ENCODE results near the gene PSEN1. TPM values are rescaled to one million over a fixed set of nuclear protein-coding genes. Genes with fewer than 3 reads are reported as not detected.

PSEN1 gene
- total RNA-seq, result 39.2 and 51.9 TPM in 2 replicates

GRCh38 chr14:73136387-73137225 lies at the start of gene PSEN1:
Gene PSEN1, plus strand, starts transcription at chr14:73136507. Its CDS starts 11,513 bp downstream, at chr14:73148020.

GRCh38 chr14:73237219-73237785 lies 101.0 kb downstream of the PSEN1 start, which contains the start of gene PAPLN:
Gene PAPLN, plus strand, starts transcription at chr14:73237506. Its CDS starts 2,273 bp downstream, at chr14:73239779.

Other genes starting within 250 kb of the PSEN1 start
- gene DPF3, start 242.4 kb upstream of the PSEN1 start, total RNA-seq, result 2.6 and 3.0 TPM in 2 replicates
- gene DCAF4, start 210.0 kb upstream of the PSEN1 start, total RNA-seq, result 8.4 and 9.2 TPM in 2 replicates
- 15.8 and 17.3 TPM in 2 replicates for gene ZFYVE1, start 109.4 kb upstream of the PSEN1 start, total RNA-seq
- gene RBM25, start 78.0 kb upstream of the PSEN1 start, total RNA-seq, result 14.7 and 20.0 TPM in 2 replicates
- 5.2 and 8.3 TPM in 2 replicates for gene PAPLN, start 101.0 kb downstream of the PSEN1 start, total RNA-seq

All from myometrial cell (primary cell).